K562 (cell line): ENCODE results near the gene ARHGEF17.

ENCODE experiments used
- BHLHE40 ChIP-seq: IDR thresholded peaks from 2 replicates; pipeline ENCODE4 v1.6.1; 2011; ENCODE audit warnings: low read length, improper control_type of control experiment
- CHD2 ChIP-seq: IDR thresholded peaks from 2 replicates; pipeline ENCODE4 v1.6.1; 2011; ENCODE audit warnings: low read depth, low read length
- RAD21 ChIP-seq, 2 experiments: fragments of 250-450 bp in 1 of 2; fragments of 450-650 bp in 1 of 2; sonication (Bioruptor Pico) in 1 of 2; formaldehyde crosslinking in 1 of 2; IDR thresholded peaks in 1 of 2; conservative IDR thresholded peaks in 1 of 2; 2 replicates each; pipeline versions ENCODE4 v1.4.0 to v1.8.0; 2020 to 2022; ENCODE audit warnings: mild to moderate bottlenecking in 2 of 2, moderate library complexity in 1 of 2
- RNF219 ChIP-seq: fragments of 250-450 bp; sonication (Bioruptor Pico); IDR thresholded peaks from 2 replicates; pipeline ENCODE4 v1.5.0; 2022; ENCODE audit warnings: mild to moderate bottlenecking
- SMARCB1 ChIP-seq: IDR thresholded peaks from 2 replicates; pipeline ENCODE4 v1.6.1; 2011; ENCODE audit warnings: improper control_type of control experiment, low read depth; ENCODE audit not compliant: insufficient read length
- TBP ChIP-seq: optimal IDR thresholded peaks from 2 replicates; pipeline ENCODE3; 2011; ENCODE audit warnings: low read depth, low read length, improper control_type of control experiment
- ZFX ChIP-seq: sonication (generic); formaldehyde crosslinking; IDR thresholded peaks from 2 replicates; pipeline ENCODE4 v1.8.0; 2022; ENCODE audit warnings: mild to moderate bottlenecking, missing genetic modification reagents, moderate library complexity

GRCh38 chr11:73380331-73380730, 72.3 kb downstream of the ARHGEF17 start:
- TF ChIP-seq CHD2 (no peak), BHLHE40 (no peak), SMARCB1 (no peak), TBP (no peak), ZFX (no peak), RAD21 (CRISPR knock-in tag; conservative IDR thresholded peaks at IDR 0.05 in 1 of 2, IDR thresholded peaks at IDR 0.05 in 1 of 2) (no peak), RNF219 (CRISPR knock-in tag) (no peak)
